Measurements from ENCODE around the gene PACS1. TPM values are rescaled to one million over a fixed set of nuclear protein-coding genes. Genes with fewer than 3 reads are reported as not detected.

The PACS1 gene
- total RNA-seq, 1 experiment from 2014 or later, result 33.5 TPM

- intact Hi-C loops (cut with micrococcal nuclease), result no loop called here
- no peak for DNase-seq (ENCODE audit: unreplicated experiment)
- CTCF ChIA-PET, result interaction anchor here (0.6 to 1.2 kb wide), 3 partner anchors 71 to 194 kb away, joined by 3 to 4 read pairs (median 3); no protein-coding TSS in a partner anchor
- Mint-ChIP-seq H3K4me1 (ENCODE audit: insufficient read depth, unreplicated experiment) (no peaks in the 10 kb centered on the region), H3K27ac (ENCODE audit: low read depth, unreplicated experiment) (no peak overlapping the region), H3K36me3 (ENCODE audit: insufficient read depth, unreplicated experiment) (no peaks in the 10 kb centered on the region), H3K27me3 (ENCODE audit: insufficient read depth, unreplicated experiment) (no peaks in the 10 kb centered on the region), H3K9me3 (ENCODE audit: unreplicated experiment) (peaks cover 4% of the 10 kb centered on the region), H3K4me3 (ENCODE audit: unreplicated experiment) (no peak overlapping the region)
- no TSS peak for BruUV-seq (replicated peaks)
- POLR2A ChIA-PET, result interaction anchor here (0.6 kb wide), 1 partner anchor 24 kb away, joined by 4 read pairs; no protein-coding TSS in a partner anchor
- TF ChIP-seq, protein P1, sequence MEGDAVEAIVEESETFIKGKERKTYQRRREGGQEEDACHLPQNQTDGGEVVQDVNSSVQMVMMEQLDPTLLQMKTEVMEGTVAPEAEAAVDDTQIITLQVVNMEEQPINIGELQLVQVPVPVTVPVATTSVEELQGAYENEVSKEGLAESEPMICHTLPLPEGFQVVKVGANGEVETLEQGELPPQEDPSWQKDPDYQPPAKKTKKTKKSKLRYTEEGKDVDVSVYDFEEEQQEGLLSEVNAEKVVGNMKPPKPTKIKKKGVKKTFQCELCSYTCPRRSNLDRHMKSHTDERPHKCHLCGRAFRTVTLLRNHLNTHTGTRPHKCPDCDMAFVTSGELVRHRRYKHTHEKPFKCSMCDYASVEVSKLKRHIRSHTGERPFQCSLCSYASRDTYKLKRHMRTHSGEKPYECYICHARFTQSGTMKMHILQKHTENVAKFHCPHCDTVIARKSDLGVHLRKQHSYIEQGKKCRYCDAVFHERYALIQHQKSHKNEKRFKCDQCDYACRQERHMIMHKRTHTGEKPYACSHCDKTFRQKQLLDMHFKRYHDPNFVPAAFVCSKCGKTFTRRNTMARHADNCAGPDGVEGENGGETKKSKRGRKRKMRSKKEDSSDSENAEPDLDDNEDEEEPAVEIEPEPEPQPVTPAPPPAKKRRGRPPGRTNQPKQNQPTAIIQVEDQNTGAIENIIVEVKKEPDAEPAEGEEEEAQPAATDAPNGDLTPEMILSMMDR (IDR thresholded peaks at IDR 0.05; ENCODE audit: unreplicated experiment), result no peak
Measured at GRCh38 chr11:66151273-66151672, 81.2 kb downstream of the PACS1 start.

DNA sequence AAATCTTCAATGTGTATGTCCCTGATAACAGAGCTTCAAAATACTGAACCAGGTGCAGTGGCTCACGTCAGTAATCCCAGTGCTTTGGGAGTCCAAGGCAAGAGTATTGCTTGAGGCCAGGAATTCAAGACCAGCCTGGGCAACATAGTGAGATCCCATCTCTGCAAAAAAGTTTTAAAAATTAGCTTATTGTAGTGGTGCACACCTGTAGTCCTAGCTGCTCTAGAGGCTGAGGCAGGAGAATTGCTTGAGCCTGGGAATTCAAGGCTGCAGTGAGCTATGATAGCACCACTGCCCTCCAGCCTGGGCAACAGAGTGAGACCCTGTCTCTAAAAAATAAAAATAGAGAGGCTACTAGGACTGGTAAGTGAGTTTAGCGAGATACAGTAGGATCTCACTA is 84.0 kb downstream of the PACS1 start:
- H3K27ac Mint-ChIP-seq (ENCODE audit: low read depth, unreplicated experiment), result no peak overlapping the region
- no peaks in the 10 kb centered on the region for H3K9me3 Mint-ChIP-seq (ENCODE audit: unreplicated experiment)
- no peaks in the 10 kb centered on the region for H3K36me3 Mint-ChIP-seq (ENCODE audit: insufficient read depth, unreplicated experiment)
- H3K27me3 Mint-ChIP-seq (ENCODE audit: insufficient read depth, unreplicated experiment), result no peaks in the 10 kb centered on the region
- H3K4me1 Mint-ChIP-seq (ENCODE audit: insufficient read depth, unreplicated experiment), result peaks cover 9% of the 10 kb centered on the region
- BruUV-seq (replicated peaks), result no TSS peak
- H3K4me3 Mint-ChIP-seq (ENCODE audit: unreplicated experiment), result no peak overlapping the region
- TF ChIP-seq, protein P1 (IDR thresholded peaks at IDR 0.05; ENCODE audit: unreplicated experiment), result no peak
- intact Hi-C loops (cut with micrococcal nuclease), result no loop called here
- CTCF ChIA-PET, result no interaction called here
- POLR2A ChIA-PET, result interaction anchor here (0.7 kb wide), 1 partner anchor 67 kb away, joined by 3 read pairs; no protein-coding TSS in a partner anchor
- DNase-seq (ENCODE audit: unreplicated experiment), result no peak

- no peaks in the 10 kb centered on the region for H3K36me3 Mint-ChIP-seq (ENCODE audit: insufficient read depth, unreplicated experiment)
- intact Hi-C loops (cut with micrococcal nuclease), result no loop called here
- BruUV-seq (replicated peaks), result no TSS peak
- TF ChIP-seq, protein P1 (IDR thresholded peaks at IDR 0.05; ENCODE audit: unreplicated experiment), result no peak
- H3K27me3 Mint-ChIP-seq (ENCODE audit: insufficient read depth, unreplicated experiment), result no peaks in the 10 kb centered on the region
- ChIA-PET CTCF (no interaction called here), POLR2A (interaction anchor here (0.7 kb wide), 1 partner anchor 222 kb away, joined by 3 read pairs; no protein-coding TSS in a partner anchor)
- peaks cover 14% of the 10 kb centered on the region for H3K4me1 Mint-ChIP-seq (ENCODE audit: insufficient read depth, unreplicated experiment)
- no peak overlapping the region for H3K27ac Mint-ChIP-seq (ENCODE audit: low read depth, unreplicated experiment)
- DNase-seq (ENCODE audit: unreplicated experiment), result no peak
- H3K9me3 Mint-ChIP-seq (ENCODE audit: unreplicated experiment), result no peaks in the 10 kb centered on the region
- H3K4me3 Mint-ChIP-seq (ENCODE audit: unreplicated experiment), result no peak overlapping the region
Measured at GRCh38 chr11:66155387-66156073, 85.5 kb downstream of the PACS1 start.

- ChIA-PET POLR2A (no interaction called here), CTCF (interaction anchor here (0.6 kb wide), 1 partner anchor 90 kb away, joined by 3 read pairs; no protein-coding TSS in a partner anchor)
- TF ChIP-seq, protein P1 (IDR thresholded peaks at IDR 0.05; ENCODE audit: unreplicated experiment), result no peak
- BruUV-seq (replicated peaks), result no TSS peak
- intact Hi-C loops (cut with micrococcal nuclease), result no loop called here
- no peaks in the 10 kb centered on the region for H3K36me3 Mint-ChIP-seq (ENCODE audit: insufficient read depth, unreplicated experiment)
- no peak overlapping the region for H3K27ac Mint-ChIP-seq (ENCODE audit: low read depth, unreplicated experiment)
- no peaks in the 10 kb centered on the region for H3K27me3 Mint-ChIP-seq (ENCODE audit: insufficient read depth, unreplicated experiment)
- H3K4me1 Mint-ChIP-seq (ENCODE audit: insufficient read depth, unreplicated experiment), result peaks cover 14% of the 10 kb centered on the region
- no peak overlapping the region for H3K4me3 Mint-ChIP-seq (ENCODE audit: unreplicated experiment)
- DNase-seq (ENCODE audit: unreplicated experiment), result no peak
- no peaks in the 10 kb centered on the region for H3K9me3 Mint-ChIP-seq (ENCODE audit: unreplicated experiment)
Measured at GRCh38 chr11:66157182-66157864, 87.3 kb downstream of the PACS1 start.

Measured in MCF 10A (cell line).